Karpas-422 (cell line): ENCODE data around the gene CSNK2A1. TPM values are rescaled to one million over a fixed set of nuclear protein-coding genes. Genes with fewer than 3 reads are reported as not detected.

Experiments used
- DNase-seq: peaks from one replicate; pipeline ENCODE4 v3.0.0-alpha.2; 2015
- H2AFZ ChIP-seq: fragments of 200-600 bp; sonication (generic); 2 replicates; pipeline ENCODE4 v1.6.1; 2014; ENCODE audit warnings: antibody characterized with exemption, low read length, mixed read lengths
- H3K27ac ChIP-seq: fragments of 200-600 bp; sonication (generic); 2 replicates; pipeline ENCODE4 v1.5.1; 2014; ENCODE audit warnings: mild to moderate bottlenecking, low read length, moderate library complexity
- H3K27me3 ChIP-seq: fragments of 200-600 bp; sonication (generic); 2 replicates; pipeline ENCODE4 v1.6.1; 2014; ENCODE audit warnings: low read length, mixed read lengths
- H3K36me3 ChIP-seq: fragments of 200-600 bp; sonication (generic); 2 replicates; pipeline ENCODE4 v1.6.1; 2014; ENCODE audit warnings: low read length, mixed read lengths; ENCODE audit not compliant: insufficient read depth
- H3K4me1 ChIP-seq: fragments of 200-600 bp; sonication (generic); 2 replicates; pipeline ENCODE4 v1.6.1; 2014; ENCODE audit warnings: mild to moderate bottlenecking, low read length, mixed read lengths
- H3K4me2 ChIP-seq: fragments of 200-600 bp; sonication (generic); 2 replicates; pipeline ENCODE4 v1.6.1; 2014; ENCODE audit warnings: low read length, low read depth, mild to moderate bottlenecking; ENCODE audit not compliant: poor library complexity, severe bottlenecking
- H3K4me3 ChIP-seq: fragments of 200-600 bp; sonication (generic); 2 replicates; pipeline ENCODE4 v1.5.1; 2014; ENCODE audit warnings: mild to moderate bottlenecking, antibody characterized with exemption, low read length, mixed read lengths
- H3K79me2 ChIP-seq: fragments of 200-600 bp; sonication (generic); 2 replicates; pipeline ENCODE4 v1.6.1; 2014; ENCODE audit warnings: mild to moderate bottlenecking, low read length, mixed read lengths
- H3K9ac ChIP-seq: fragments of 200-600 bp; sonication (generic); 2 replicates; pipeline ENCODE4 v1.6.0; 2014; ENCODE audit warnings: low read length
- H3K9me2 ChIP-seq: fragments of 200-600 bp; sonication (generic), shearing (Covaris generic); replicated peaks from 2 replicates; pipeline ENCODE4 v1.6.0; 2014; ENCODE audit warnings: mild to moderate bottlenecking, low read length, moderate library complexity; ENCODE audit not compliant: insufficient read depth
- H3K9me3 ChIP-seq: fragments of 300-700, 200-600 bp; sonication (generic); 2 replicates; pipeline ENCODE4 v1.6.1; 2014; ENCODE audit warnings: low read length, mixed read lengths
- H4K20me1 ChIP-seq: fragments of 200-600 bp; sonication (generic); 2 replicates; pipeline ENCODE4 v1.6.1; 2014; ENCODE audit warnings: mild to moderate bottlenecking, antibody characterized with exemption, low read length, low read depth; ENCODE audit not compliant: insufficient read depth
- total RNA-seq: library from RNA; depleted of rRNA; stranded (reverse); fragments of >200 nt; shearing (Covaris generic); gene quantifications from 2 replicates; pipeline ENCODE4 v1.2.3, GENCODE V29; 2014; ENCODE audit warnings: low replicate concordance

The CSNK2A1 gene
- total RNA-seq, 1 experiment from 2014 or later: 148 TPM

GRCh38 chr20:444862-445426, 98.6 kb downstream of the CSNK2A1 start:
- Histone ChIP-seq H3K27ac (no peak overlapping the region), H3K4me3 (no peak overlapping the region), H3K36me3 (peaks cover 25% of the 10 kb centered on the region), H3K27me3 (no peaks in the 10 kb centered on the region), H3K9ac (no peak overlapping the region), H3K79me2 (peaks cover 32% of the 10 kb centered on the region), H3K4me1 (no peaks in the 10 kb centered on the region), H2AFZ (no peak overlapping the region), H3K9me3 (no peaks in the 10 kb centered on the region), H3K4me2 (no peak overlapping the region), H4K20me1 (peaks cover 8% of the 10 kb centered on the region; the same call in 1 of the 2 replicates), H3K9me2 (no peaks in the 10 kb centered on the region)
- DNase-seq: no peak

GRCh38 chr20:444117-444516, 99.5 kb downstream of the CSNK2A1 start:
- peaks cover 25% of the 10 kb centered on the region for H3K36me3 ChIP-seq
- H3K9me2 ChIP-seq: no peaks in the 10 kb centered on the region
- H3K27ac ChIP-seq: no peak overlapping the region
- no peaks in the 10 kb centered on the region; the same call in 1 of the 2 replicates for H3K4me1 ChIP-seq
- H3K4me2 ChIP-seq: no peak overlapping the region
- peaks cover 25% of the 10 kb centered on the region for H3K79me2 ChIP-seq
- H2AFZ ChIP-seq: no peak overlapping the region
- no peak for DNase-seq
- peaks cover 4% of the 10 kb centered on the region; the same call in 1 of the 2 replicates for H4K20me1 ChIP-seq
- no peaks in the 10 kb centered on the region for H3K9me3 ChIP-seq
- no peak overlapping the region for H3K9ac ChIP-seq
- H3K27me3 ChIP-seq: no peaks in the 10 kb centered on the region
- no peak overlapping the region for H3K4me3 ChIP-seq

- Histone ChIP-seq H3K4me2 (no peak overlapping the region), H3K27me3 (no peaks in the 10 kb centered on the region), H3K4me1 (peaks cover 7% of the 10 kb centered on the region), H3K36me3 (peaks cover 29% of the 10 kb centered on the region), H3K4me3 (no peak overlapping the region), H3K27ac (no peak overlapping the region), H3K79me2 (peaks cover 19% of the 10 kb centered on the region), H2AFZ (no peak overlapping the region), H3K9me2 (no peaks in the 10 kb centered on the region), H3K9me3 (no peaks in the 10 kb centered on the region), H3K9ac (no peak overlapping the region), H4K20me1 (peaks cover 4% of the 10 kb centered on the region; the same call in 1 of the 2 replicates)
- no peak for DNase-seq
Observed at GRCh38 chr20:443223-443775, 100.3 kb downstream of the CSNK2A1 start.

GRCh38 chr20:440636-441035, 103.0 kb downstream of the CSNK2A1 start:
- no peak for DNase-seq
- Histone ChIP-seq H3K4me3 (no peak overlapping the region), H4K20me1 (no peaks in the 10 kb centered on the region), H3K9me3 (no peaks in the 10 kb centered on the region), H3K4me1 (peaks cover 16% of the 10 kb centered on the region), H3K79me2 (peaks cover 3% of the 10 kb centered on the region; the same call in 1 of the 2 replicates), H3K27ac (no peak overlapping the region), H3K9ac (no peak overlapping the region), H3K4me2 (no peak overlapping the region), H3K27me3 (no peaks in the 10 kb centered on the region), H3K36me3 (peaks cover 37% of the 10 kb centered on the region; the same call in 1 of the 2 replicates), H2AFZ (no peak overlapping the region), H3K9me2 (no peaks in the 10 kb centered on the region)

- H3K27me3 ChIP-seq: no peaks in the 10 kb centered on the region
- H3K9me2 ChIP-seq: no peaks in the 10 kb centered on the region
- H3K4me3 ChIP-seq: no peak overlapping the region
- H3K9ac ChIP-seq: no peak overlapping the region
- peaks cover 16% of the 10 kb centered on the region for H3K4me1 ChIP-seq
- no peak overlapping the region for H3K27ac ChIP-seq
- no peak for DNase-seq
- no peak overlapping the region for H2AFZ ChIP-seq
- peaks cover 37% of the 10 kb centered on the region; the same call in 1 of the 2 replicates for H3K36me3 ChIP-seq
- no peaks in the 10 kb centered on the region for H4K20me1 ChIP-seq
- no peaks in the 10 kb centered on the region for H3K9me3 ChIP-seq
- H3K4me2 ChIP-seq: no peak overlapping the region
- H3K79me2 ChIP-seq: 0 out of 2 replicates have a peak, but pooled peaks cover 3% of the 10 kb centered on the region
Observed at GRCh38 chr20:440148-440547, 103.4 kb downstream of the CSNK2A1 start.

- Histone ChIP-seq H3K9ac (no peak overlapping the region), H3K4me1 (peaks cover 21% of the 10 kb centered on the region), H3K9me2 (no peaks in the 10 kb centered on the region), H2AFZ (no peak overlapping the region), H3K27ac (peak overlapping the region; percentile 33; the same call in 1 of the 2 replicates), H3K4me2 (no peak overlapping the region), H3K9me3 (no peaks in the 10 kb centered on the region), H3K27me3 (no peaks in the 10 kb centered on the region), H3K79me2 (no peaks in the 10 kb centered on the region), H3K4me3 (no peak overlapping the region), H3K36me3 (peaks cover 30% of the 10 kb centered on the region; the same call in 1 of the 2 replicates), H4K20me1 (no peaks in the 10 kb centered on the region)
- no peak for DNase-seq
Observed at GRCh38 chr20:438571-439469, 104.8 kb downstream of the CSNK2A1 start.

- H3K4me1 ChIP-seq: peaks cover 30% of the 10 kb centered on the region
- no peak overlapping the region for H2AFZ ChIP-seq
- H3K27ac ChIP-seq: peak overlapping the region; percentile 33
- DNase-seq: no peak
- no peaks in the 10 kb centered on the region for H3K79me2 ChIP-seq
- no peaks in the 10 kb centered on the region for H3K9me3 ChIP-seq
- H3K36me3 ChIP-seq: peaks cover 30% of the 10 kb centered on the region; the same call in 1 of the 2 replicates
- no peaks in the 10 kb centered on the region for H3K9me2 ChIP-seq
- peak overlapping the region; percentile 30; the same call in 1 of the 2 replicates for H3K9ac ChIP-seq
- H3K4me2 ChIP-seq: no peak overlapping the region
- no peaks in the 10 kb centered on the region for H3K27me3 ChIP-seq
- no peak overlapping the region for H3K4me3 ChIP-seq
- no peaks in the 10 kb centered on the region for H4K20me1 ChIP-seq
Observed at GRCh38 chr20:437787-438486, 105.7 kb downstream of the CSNK2A1 start.
